GM18867 (cell line): ENCODE measurements around the gene POMZP3.
"Not testable (repeated sequence)": the region's sequence is repeated elsewhere in the genome, so short reads cannot be mapped to it uniquely, and the experiment has no call there.

ENCODE experiments used
- ATAC-seq: cut with Tn5 transposase; IDR thresholded peaks from one replicate; pipeline ENCODE4 v1.9.1; 2021; ENCODE audit warnings: mild to moderate bottlenecking, moderate library complexity; ENCODE audit not compliant: unreplicated experiment

The POMZP3 gene

DNA sequence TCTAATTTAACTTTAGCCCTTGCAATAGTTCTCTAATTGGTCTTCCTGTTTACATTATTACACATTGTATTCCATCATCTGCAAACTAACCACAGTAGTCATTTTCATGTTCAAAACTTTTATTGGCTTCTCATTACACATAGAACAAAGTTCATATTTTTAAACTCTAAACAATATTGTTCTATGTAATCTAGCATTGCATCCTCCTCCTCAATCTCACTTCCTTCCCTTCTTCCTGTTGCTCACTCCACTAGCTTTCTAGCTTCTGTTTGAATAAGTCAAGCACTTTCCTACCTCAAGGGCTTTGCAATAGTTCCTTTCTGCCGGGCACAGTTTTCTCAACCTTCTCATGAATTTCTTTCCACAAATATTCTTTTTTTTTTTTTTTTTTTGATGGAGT lies 38.5 kb downstream of the POMZP3 start:
- not testable (repeated sequence) for ATAC-seq

DNA sequence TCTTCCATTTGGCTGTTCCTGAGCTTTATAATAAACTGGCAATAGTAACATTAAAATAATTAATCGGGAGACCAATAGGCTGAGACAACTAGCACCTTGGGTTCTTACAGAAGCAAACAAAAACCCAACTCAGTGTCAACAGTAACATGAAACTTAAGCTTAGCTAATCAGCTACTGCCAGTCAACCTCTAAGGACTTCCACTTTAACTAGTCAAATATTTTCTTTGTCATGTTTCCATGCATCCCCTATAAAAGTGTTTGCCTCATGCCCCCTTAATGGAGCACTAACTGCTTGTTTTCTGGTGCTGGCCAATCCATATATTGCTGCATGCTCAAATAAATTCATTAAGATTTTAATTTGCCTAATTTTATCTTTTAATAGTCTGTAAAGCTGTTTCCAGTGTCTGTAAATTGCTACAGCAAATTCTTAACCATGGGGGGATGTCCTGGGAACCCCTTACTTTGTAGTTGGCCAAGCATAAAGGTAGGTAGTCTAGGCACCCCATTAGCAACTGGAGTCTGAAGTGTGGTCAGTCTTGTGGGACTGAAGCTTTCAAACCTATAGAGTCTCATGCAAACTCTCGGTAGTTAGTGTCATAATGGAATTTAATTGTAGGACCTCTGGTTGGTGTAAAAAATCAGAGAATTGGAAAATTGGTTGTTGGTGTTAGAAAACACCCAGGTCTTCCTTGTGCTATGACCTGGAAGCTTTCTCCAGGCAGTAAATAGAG lies 40.3 kb downstream of the POMZP3 start:
- ATAC-seq, result not testable (repeated sequence)

DNA sequence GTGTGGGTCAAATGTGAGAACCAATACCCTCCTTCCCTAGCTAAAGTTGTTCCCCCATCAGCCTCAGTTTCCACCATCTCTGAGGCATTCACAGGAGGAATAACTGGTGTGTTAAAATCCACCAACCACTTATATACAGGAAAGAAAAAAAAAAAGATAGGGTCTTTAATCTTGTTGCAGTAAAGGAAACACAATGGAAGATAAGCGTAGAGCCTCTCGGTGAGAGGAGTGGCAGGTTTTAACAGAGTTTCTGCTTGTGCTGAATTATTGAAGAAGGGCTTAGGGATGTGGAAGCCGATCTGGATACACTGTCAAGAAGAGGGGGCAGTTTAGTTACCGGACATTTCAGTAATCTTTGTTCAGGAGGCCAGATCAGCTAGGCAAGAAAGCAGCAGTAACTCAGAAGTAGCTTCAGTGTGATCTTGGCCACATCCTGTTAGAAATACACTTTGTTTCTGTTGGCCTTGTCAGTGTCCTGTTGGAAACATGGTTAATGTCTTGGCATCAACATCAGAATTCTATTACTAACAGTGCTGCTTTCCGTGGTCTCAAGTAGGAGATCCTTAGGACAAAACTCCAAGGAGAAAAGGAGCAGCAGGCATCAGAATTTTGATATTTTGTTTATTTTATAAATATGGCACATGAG lies 43.3 kb downstream of the POMZP3 start:
- ATAC-seq, result not testable (repeated sequence)

GRCh38 chr7:76582848-76583631 lies 44.0 kb downstream of the POMZP3 start:
- ATAC-seq, result not testable (repeated sequence)

- ATAC-seq, result not testable (repeated sequence)
Measured at GRCh38 chr7:76575919-76576655, 51.0 kb downstream of the POMZP3 start.

DNA sequence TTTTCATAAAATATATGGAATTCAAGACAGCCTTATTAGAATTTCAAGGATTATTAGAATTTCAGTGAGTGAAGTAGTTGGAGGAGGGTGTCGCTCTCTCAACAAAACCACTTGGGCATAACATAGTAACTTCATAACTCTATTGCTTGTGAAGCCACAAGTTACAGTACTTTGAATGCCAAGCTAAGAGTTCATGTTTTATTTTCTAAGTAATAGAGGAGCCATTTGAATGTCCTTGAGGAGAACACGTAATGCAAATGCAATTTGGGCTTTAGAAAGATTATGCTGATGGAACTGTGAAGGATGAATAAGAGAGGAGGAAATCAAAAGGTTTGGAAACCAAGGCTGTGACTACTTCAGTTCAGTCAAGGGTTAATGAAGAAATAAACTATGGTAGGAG lies 51.6 kb downstream of the POMZP3 start:
- ATAC-seq, result not testable (repeated sequence)

- not testable (repeated sequence) for ATAC-seq
Measured at GRCh38 chr7:76572296-76572695, 54.8 kb downstream of the POMZP3 start.

DNA sequence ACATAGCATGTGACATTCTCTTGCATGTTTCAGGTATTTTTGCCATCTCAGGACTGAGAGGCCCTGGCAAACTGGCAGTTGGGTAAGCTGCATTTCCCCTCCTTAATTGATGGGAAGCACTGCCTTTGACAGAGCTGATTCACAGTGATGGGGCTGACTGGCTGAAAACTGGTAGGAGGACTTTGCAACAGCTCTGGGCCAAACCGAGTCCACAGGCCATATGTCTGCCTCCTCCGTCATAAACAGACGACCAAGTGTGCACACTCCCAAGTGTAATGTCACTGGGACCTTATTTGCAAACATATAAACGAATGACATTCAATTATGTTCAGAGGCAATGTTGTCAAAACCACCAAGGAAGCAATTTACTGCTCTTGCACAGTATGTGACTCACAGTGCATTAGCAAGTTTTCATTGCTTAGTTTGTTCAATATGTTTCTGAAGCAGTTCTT lies 56.7 kb downstream of the POMZP3 start:
- ATAC-seq, result not testable (repeated sequence)

DNA sequence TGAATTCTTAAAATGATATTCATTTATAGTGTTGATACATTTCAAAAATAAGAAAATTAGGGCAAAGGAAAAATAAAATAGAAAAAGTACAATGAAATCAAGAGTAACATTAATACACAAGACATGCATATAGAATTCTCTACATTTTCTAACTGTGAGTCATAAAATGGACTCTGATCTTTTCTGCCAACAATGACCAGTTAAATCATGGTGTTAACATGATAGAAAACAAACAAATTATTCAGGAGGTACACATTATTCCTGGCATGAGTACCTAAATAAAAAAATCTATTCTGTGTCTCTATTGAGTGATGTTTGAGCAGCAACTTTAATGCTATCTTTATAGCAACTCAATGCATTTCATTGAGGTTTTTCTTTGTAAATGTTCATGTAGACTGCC lies 58.3 kb downstream of the POMZP3 start:
- ATAC-seq, result not testable (repeated sequence)

DNA sequence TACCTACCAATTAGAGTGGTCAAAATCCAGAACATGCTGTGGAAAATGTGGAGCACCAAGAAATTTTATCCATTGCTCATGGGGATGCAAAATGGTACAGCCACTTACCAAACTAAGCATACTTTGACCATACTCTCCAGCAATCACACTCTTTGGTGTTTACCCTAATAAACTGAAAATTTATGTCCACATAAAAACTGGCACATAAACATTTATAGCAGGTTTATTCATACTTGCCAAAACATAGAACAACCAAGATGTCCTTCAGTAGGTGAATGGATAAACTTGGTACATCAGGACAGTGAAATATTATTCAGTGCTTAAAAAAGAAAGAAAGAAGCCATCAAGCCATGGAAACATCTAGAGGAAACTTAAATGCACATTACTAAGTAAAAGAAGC lies 59.3 kb downstream of the POMZP3 start:
- not testable (repeated sequence) for ATAC-seq

DNA sequence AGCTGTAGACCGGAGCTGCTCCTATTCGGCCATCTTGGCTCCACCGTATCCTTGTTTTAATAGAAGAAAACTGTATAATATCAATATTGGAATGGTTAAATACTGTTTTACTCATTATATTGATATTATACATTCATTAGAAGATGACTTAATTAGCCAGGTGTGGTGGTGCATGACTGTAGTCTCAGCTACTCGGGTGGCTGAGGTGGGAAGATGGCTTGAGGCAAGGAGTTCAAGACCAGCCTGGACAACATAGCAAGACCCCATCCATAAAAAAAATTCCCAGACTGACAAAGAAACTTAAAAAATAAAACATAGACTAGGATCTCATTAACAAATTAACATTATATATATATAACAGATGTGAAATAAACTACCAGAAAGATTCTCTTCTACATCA lies 59.8 kb downstream of the POMZP3 start:
- ATAC-seq, result not testable (repeated sequence)

- ATAC-seq, result not testable (repeated sequence)
Measured at GRCh38 chr7:76565001-76565400, 62.1 kb downstream of the POMZP3 start.

DNA sequence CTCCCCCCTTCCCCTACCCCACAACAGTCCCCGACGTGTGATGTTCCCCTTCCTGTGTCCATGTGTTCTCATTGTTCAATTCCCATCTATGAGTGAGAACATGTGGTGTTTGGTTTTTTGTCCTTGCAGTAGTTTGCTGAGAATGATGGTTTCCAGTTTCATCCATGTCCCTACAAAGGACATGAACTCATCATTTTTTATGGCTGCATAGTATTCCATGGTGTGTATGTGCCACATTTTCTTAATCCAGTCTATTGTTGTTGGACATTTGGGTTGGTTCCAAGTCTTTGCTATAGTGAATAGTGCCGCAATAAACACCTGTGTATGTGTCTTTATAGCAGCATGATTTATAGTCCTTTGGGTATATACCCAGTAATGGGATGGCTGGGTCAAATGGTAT lies 65.7 kb downstream of the POMZP3 start:
- not testable (repeated sequence) for ATAC-seq

GRCh38 chr7:76560157-76560556 lies 66.9 kb downstream of the POMZP3 start:
- not testable (repeated sequence) for ATAC-seq
